ENCODE measurements around the gene TRIM66. TPM values are rescaled to one million over a fixed set of nuclear protein-coding genes. Genes with fewer than 3 reads are reported as not detected.

TRIM66 gene
- total and polyA plus RNA-seq, 2 of the 8 experiments (the other 6 are each of a cell fraction or from before 2014, with no cell fraction given) = 3.1 to 3.5 TPM

GRCh38 chr11:8577791-8578581, 104.5 kb downstream of the TRIM66 start:
- H3K27ac ChIP-seq (ENCODE audit: low read depth, low read length) = no peak overlapping the region

More at GRCh38 chr11:8577791-8578581, 104.5 kb downstream of the TRIM66 start:
- no peak overlapping the region for H3K56ac ChIP-seq (replicated peaks; ENCODE audit: insufficient read length, low read depth, low read length)
- no peak overlapping the region for H2AFZ ChIP-seq (ENCODE audit: low read length)
- H4K20me1 ChIP-seq (replicated peaks in 1 of 2; ENCODE audit: control insufficient read depth in 1 of 2, insufficient read depth in 2 of 2, low read length in 2 of 2) = no peaks in the 10 kb centered on the region
- no peak overlapping the region for H3K18ac ChIP-seq (ENCODE audit: extremely low read depth, low read length)
- H2BK20ac ChIP-seq (ENCODE audit: low read length) = no peak overlapping the region
- no peaks in the 10 kb centered on the region for H3K27me3 ChIP-seq (replicated peaks in 1 of 4; ENCODE audit: control insufficient read depth in 3 of 4, extremely low read depth in 1 of 4, insufficient read depth in 3 of 4, low read length in 3 of 4)
- H3K9ac ChIP-seq (replicated peaks in 1 of 4; ENCODE audit: extremely low read depth in 1 of 4, low read depth in 3 of 4, low read length in 3 of 4) = no peak overlapping the region
- 92% methylated on average over 2 of the region's 2 CpGs; no CpG with 5 or more reads in 1 of the 2 experiments for WGBS, 2 experiments (ENCODE audit: extremely low coverage in 1 of 2, insufficient coverage in 1 of 2, insufficient read length in 1 of 2, insufficient replicate concordance in 2 of 2, low coverage in 1 of 2, low lambda C conversion rate in 2 of 2, missing lambda C conversion rate in 1 of 2)
- H2BK120ac ChIP-seq (replicated peaks; ENCODE audit: low read depth, low read length) = no peak overlapping the region
- H3K4me1 ChIP-seq (replicated peaks in 1 of 4; ENCODE audit: control insufficient read depth in 3 of 4, insufficient read depth in 4 of 4, low read length in 3 of 4) = no peaks in the 10 kb centered on the region
- peaks cover 0 to 6% of the 10 kb centered on the region in 2 experiments; a peak in 1 of 4 replicates for H3K79me2 ChIP-seq (ENCODE audit: control insufficient read depth in 1 of 2, insufficient read depth in 2 of 2, low read length in 2 of 2)
- TF ChIP-seq KDM5A (IDR thresholded peaks at IDR 0.05; ENCODE audit: low read length) (no peak), SP1 (IDR thresholded peaks at IDR 0.05; ENCODE audit: low read depth, low read length) (no peak), JUN (IDR thresholded peaks at IDR 0.05; ENCODE audit: low read depth, low read length) (no peak)
- no peak overlapping the region for H4K91ac ChIP-seq (replicated peaks; ENCODE audit: insufficient read length, low read length)
- H3K79me1 ChIP-seq (ENCODE audit: low read depth, low read length) = 0 out of 2 replicates have a peak, but pooled peaks cover 1% of the 10 kb centered on the region
- no peak overlapping the region for H2BK15ac ChIP-seq (ENCODE audit: low read length)
- no peaks in the 10 kb centered on the region for H3K23me2 ChIP-seq (ENCODE audit: low read depth, low read length)
- POLR2A ChIA-PET (ENCODE audit: partially characterized antibody) = no interaction called here
- H4K8ac ChIP-seq (ENCODE audit: extremely low read depth, insufficient read depth, low read length) = no peak overlapping the region
- DNase-seq (ENCODE audit: low read depth in 1 of 2, low spot score in 2 of 2) (no peak), FAIRE-seq (no peak)
- no peak overlapping the region for H3K14ac ChIP-seq (ENCODE audit: insufficient read length)
- no peak overlapping the region for H2BK12ac ChIP-seq (ENCODE audit: low read depth, low read length)
- H2BK5ac ChIP-seq (ENCODE audit: low read depth, low read length) = no peak overlapping the region
- H3K4me3 ChIP-seq (ENCODE audit: extremely low read depth in 1 of 4, insufficient read depth in 2 of 4, low read depth in 3 of 4, low read length in 4 of 4) = no peak overlapping the region
- peaks cover 0 to 2% of the 10 kb centered on the region in 2 experiments; a peak in 1 of 4 replicates for H3K9me3 ChIP-seq (ENCODE audit: insufficient read depth in 2 of 2, low read depth in 1 of 2, low read length in 1 of 2)
- H4K5ac ChIP-seq (ENCODE audit: insufficient read length, low read depth, low read length) = no peak overlapping the region
- no peak overlapping the region for H3K4me2 ChIP-seq (ENCODE audit: insufficient read depth in 1 of 2, low read depth in 2 of 2, low read length in 2 of 2)
- CTCF ChIA-PET (ENCODE audit: partially characterized antibody) = interaction anchor here (1.1 to 4.0 kb wide), 4 partner anchors 12 to 315 kb away, joined by 3 to 15 read pairs (median 4); no protein-coding TSS in a partner anchor
- no peaks in the 10 kb centered on the region for H3K36me3 ChIP-seq (ENCODE audit: control insufficient read depth in 2 of 4, insufficient read depth in 4 of 4, low read length in 3 of 4)
- no peak overlapping the region for H2AK5ac ChIP-seq (ENCODE audit: low read depth, low read length)
- H3K23ac ChIP-seq (ENCODE audit: insufficient read length) = no peak overlapping the region
- H3K4ac ChIP-seq (replicated peaks; ENCODE audit: insufficient read length, low read depth, low read length) = no peak overlapping the region
